Lower leg skin (tissue), 4 donors: ENCODE measurements around the gene ABRACL. TPM values are rescaled to one million over a fixed set of nuclear protein-coding genes. Genes with fewer than 3 reads are reported as not detected.

Source experiments
- DNase-seq, 2 donors: peaks; one replicate each; pipeline ENCODE4 v3.0.0-alpha.2; 2019; ENCODE audit warnings: low spot score in 2 of 2
- H3K4me3 ChIP-seq: fragments of 200-600 bp; sonication (generic); 2 replicates; pipeline ENCODE4 v1.5.1; 2017; ENCODE audit warnings: mild to moderate bottlenecking, low read depth; ENCODE audit not compliant: poor library complexity, severe bottlenecking
- POLR2A ChIP-seq, 2 donors: fragments of 450-650 bp; IDR thresholded peaks; one replicate each; pipeline ENCODE4 v1.6.1; 2016 to 2017; ENCODE audit warnings: antibody characterized with exemption in 2 of 2, mild to moderate bottlenecking in 1 of 2, moderate library complexity in 1 of 2
- WGBS, 2 donors: methylation state at CpG; one replicate each; pipeline ENCODE4 v1.1.5; 2018; 5-methylcytosine and 5-hydroxymethylcytosine counted together
- intact Hi-C: fragments of 100-400 bp; cut with DNase I; formaldehyde crosslinking; loops from one replicate; pipeline ENCODE4 v1.15.0; 2023; ENCODE audit warnings: low total_unique reads
- total RNA-seq, 4 donors: library from RNA; depleted of rRNA; stranded (reverse); fragments of >200 nt; gene quantifications; one replicate each; pipeline ENCODE4 v1.1.0, GENCODE V29; 2016
- TF ChIP-seq, protein P1 (sequence below), 3 donors: fragments of 450-650 bp; IDR thresholded peaks; one replicate each; pipeline ENCODE4 v1.5.1; 2016; ENCODE audit warnings: antibody characterized with exemption in 3 of 3, mild to moderate bottlenecking in 3 of 3, moderate library complexity in 2 of 3

Gene ABRACL
- total RNA-seq, 4 donors from 2014 or later, result 8.8 to 23.0 (median 12.2) TPM

DNA sequence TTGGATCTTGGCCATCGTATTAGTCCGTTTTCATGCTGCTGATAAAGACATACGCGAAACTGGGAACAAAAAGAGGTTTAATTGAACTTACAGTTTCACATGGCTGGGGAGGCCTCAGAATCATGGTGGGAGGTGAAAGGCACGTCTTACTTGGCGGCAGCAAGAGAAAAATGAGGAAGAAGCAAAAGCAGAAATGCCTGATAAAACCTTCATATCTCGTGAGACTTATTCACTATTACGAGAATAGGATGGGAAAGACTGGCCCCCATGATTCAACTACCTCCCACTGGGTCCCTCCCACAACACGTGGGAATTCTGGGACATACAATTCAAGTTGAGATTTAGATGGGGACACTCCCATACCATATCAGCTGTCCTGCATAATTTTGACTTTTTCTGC, 20.4 kb upstream of the ABRACL start:
- WGBS, 2 donors, result 85 to 89% methylated on average over 9 of the region's 9 CpGs
- intact Hi-C loops, result no loop called here
- DNase-seq, result no peak
- TF ChIP-seq, protein P1, sequence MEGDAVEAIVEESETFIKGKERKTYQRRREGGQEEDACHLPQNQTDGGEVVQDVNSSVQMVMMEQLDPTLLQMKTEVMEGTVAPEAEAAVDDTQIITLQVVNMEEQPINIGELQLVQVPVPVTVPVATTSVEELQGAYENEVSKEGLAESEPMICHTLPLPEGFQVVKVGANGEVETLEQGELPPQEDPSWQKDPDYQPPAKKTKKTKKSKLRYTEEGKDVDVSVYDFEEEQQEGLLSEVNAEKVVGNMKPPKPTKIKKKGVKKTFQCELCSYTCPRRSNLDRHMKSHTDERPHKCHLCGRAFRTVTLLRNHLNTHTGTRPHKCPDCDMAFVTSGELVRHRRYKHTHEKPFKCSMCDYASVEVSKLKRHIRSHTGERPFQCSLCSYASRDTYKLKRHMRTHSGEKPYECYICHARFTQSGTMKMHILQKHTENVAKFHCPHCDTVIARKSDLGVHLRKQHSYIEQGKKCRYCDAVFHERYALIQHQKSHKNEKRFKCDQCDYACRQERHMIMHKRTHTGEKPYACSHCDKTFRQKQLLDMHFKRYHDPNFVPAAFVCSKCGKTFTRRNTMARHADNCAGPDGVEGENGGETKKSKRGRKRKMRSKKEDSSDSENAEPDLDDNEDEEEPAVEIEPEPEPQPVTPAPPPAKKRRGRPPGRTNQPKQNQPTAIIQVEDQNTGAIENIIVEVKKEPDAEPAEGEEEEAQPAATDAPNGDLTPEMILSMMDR (IDR thresholded peaks at IDR 0.05), result no peak
- TF ChIP-seq POLR2A (IDR thresholded peaks at IDR 0.05), result no peak
- no peak overlapping the region for H3K4me3 ChIP-seq

DNA sequence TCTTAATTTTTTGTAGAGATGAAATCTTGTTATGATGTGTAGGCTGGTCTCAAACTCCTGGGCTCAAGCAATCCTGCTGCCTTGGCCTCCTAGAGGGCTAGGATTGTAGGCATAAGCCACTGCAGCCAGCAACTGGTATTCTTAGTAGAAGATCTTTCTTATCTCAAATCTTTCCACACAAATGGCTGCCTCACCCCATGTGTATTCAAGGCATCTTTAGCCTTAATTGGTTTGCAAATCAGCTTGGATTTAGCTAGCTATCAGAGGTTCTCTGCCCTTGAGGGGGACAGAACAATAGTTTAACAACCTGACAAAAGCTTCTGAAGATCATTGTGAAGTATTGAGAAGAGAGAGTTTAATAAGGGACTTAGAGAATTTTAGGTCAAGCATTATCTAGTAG, 17.9 kb upstream of the ABRACL start:
- H3K4me3 ChIP-seq, result no peak overlapping the region
- no peak for TF ChIP-seq POLR2A (IDR thresholded peaks at IDR 0.05)
- TF ChIP-seq, protein P1 (IDR thresholded peaks at IDR 0.05), result no peak
- no peak for DNase-seq
- intact Hi-C loops, result no loop called here

DNA sequence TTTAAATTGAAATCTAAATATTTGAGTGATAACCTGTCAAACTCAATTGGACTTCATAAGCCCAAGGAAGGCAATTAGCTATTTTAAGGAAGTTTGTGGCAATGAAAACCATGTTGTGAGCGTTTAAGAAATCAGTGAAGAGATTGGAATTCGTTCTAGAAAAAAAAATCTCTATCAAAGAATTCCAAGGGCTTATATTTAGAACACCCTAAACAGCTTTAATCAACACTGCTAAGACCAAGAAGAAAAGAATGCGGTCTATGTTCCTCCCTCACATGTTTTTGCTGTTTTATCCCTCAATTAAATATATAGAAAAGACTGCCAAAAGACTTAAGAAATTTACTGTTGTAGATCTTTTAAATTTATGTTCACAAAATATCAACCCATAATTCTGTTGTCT, 16.6 kb upstream of the ABRACL start:
- WGBS, 2 donors, result 66 to 67% methylated on average over 3 of the region's 3 CpGs
- H3K4me3 ChIP-seq, result no peak overlapping the region
- no peak for DNase-seq
- intact Hi-C loops, result no loop called here
- TF ChIP-seq, protein P1 (IDR thresholded peaks at IDR 0.05), result no peak
- no peak for TF ChIP-seq POLR2A (IDR thresholded peaks at IDR 0.05)

DNA sequence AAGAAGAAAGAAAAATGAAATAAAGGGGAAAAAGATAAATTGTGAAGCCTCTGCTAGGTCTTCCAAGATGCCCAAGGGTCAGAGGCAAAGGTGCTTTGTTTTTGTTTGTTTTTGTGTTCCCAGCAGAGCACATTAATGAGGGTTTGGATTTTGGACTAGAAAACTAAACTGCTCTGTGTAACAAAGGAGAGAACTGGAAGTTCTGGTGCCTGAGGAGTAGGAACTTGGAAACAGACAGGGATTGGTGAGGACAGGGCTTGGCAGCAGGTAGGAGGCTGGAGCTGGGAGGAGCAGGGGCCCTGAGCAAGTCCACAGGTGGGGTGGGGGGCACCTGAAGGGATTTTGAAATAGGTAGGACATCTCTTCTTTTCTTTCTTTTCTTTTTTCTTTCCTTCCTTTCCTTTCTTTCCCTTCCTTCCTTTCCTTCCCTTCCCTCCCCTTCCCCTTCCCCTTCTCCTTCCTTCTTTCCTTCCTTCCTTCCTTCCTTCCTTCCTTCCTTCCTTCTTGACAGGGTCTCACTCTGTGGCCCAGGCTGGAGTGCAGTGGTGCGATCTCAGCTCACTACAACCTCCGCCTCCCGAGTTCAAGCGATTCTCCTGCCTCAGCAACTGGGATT, 15.3 kb upstream of the ABRACL start:
- intact Hi-C loops, result no loop called here
- 91 to 95% methylated on average over 4 of the region's 4 CpGs for WGBS, 2 donors
- no peak for DNase-seq

DNA sequence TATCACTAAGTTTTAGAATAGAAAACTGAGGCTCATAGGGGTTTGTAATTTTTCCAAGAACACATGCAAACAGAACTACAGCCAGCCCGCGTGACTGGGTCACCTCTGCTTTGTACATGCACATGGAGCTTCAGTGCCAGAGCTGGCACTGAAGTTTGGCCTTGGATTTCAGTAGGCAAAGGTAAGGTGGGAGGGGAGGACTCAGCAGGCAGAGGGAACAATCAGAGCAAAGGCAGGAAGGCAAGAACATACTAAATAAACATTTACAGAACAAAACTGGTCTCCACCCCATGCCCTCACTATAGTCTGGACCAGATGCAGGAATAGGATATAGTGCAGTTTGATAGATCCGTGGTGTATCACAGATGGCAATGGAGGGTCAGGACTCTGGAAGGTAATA, 13.6 kb upstream of the ABRACL start:
- intact Hi-C loops, result no loop called here
- WGBS, 2 donors, result 77 to 86% methylated on average over 3 of the region's 3 CpGs
- no peak overlapping the region for H3K4me3 ChIP-seq
- TF ChIP-seq POLR2A (IDR thresholded peaks at IDR 0.05), result no peak
- TF ChIP-seq, protein P1 (IDR thresholded peaks at IDR 0.05), result no peak
- DNase-seq, result no peak

More for the DNA sequence above, 15.3 kb upstream of the ABRACL start:
- H3K4me3 ChIP-seq, result no peak overlapping the region
- no peak for TF ChIP-seq POLR2A (IDR thresholded peaks at IDR 0.05)
- TF ChIP-seq, protein P1 (IDR thresholded peaks at IDR 0.05), result no peak
